GM18502 (cell line): ENCODE results near the gene DPM2.

Experiments used
- ATAC-seq: cut with Tn5 transposase; IDR thresholded peaks from one replicate; pipeline ENCODE4 v1.9.1; 2021; ENCODE audit warnings: mild to moderate bottlenecking; ENCODE audit not compliant: unreplicated experiment, poor library complexity

DPM2 gene

GRCh38 chr9:127958728-127959127, 21.1 kb upstream of the DPM2 start:
- no peak for ATAC-seq

GRCh38 chr9:127955294-127956015, 17.8 kb upstream of the DPM2 start:
- ATAC-seq, result peak; percentile 58

GRCh38 chr9:127954831-127955293, 17.2 kb upstream of the DPM2 start:
- no peak for ATAC-seq

- ATAC-seq, result no peak
These were observed 16.3 kb upstream of the DPM2 start for GRCh38 chr9:127953768-127954505.

- ATAC-seq, result no peak
These were observed 15.5 kb upstream of the DPM2 start for GRCh38 chr9:127953154-127953553.

- ATAC-seq, result no peak
These were observed 13.0 kb upstream of the DPM2 start for GRCh38 chr9:127950513-127951289.

GRCh38 chr9:127949827-127950512, 12.3 kb upstream of the DPM2 start:
- ATAC-seq, result no peak

- ATAC-seq, result no peak
These were observed 10.4 kb upstream of the DPM2 start for GRCh38 chr9:127947841-127948710.

GRCh38 chr9:127946728-127947127, 9.1 kb upstream of the DPM2 start:
- no peak for ATAC-seq

GRCh38 chr9:127945942-127946341, 8.3 kb upstream of the DPM2 start:
- no peak for ATAC-seq

GRCh38 chr9:127945338-127945737, 7.7 kb upstream of the DPM2 start:
- no peak for ATAC-seq

- ATAC-seq, result no peak
These were observed 7.0 kb upstream of the DPM2 start for GRCh38 chr9:127944586-127945218.

- peak; percentile 55 for ATAC-seq
These were observed 6.1 kb upstream of the DPM2 start for GRCh38 chr9:127943731-127944144.

GRCh38 chr9:127943011-127943662, 5.5 kb upstream of the DPM2 start:
- no peak for ATAC-seq

- no peak for ATAC-seq
These were observed 4.8 kb upstream of the DPM2 start for GRCh38 chr9:127942216-127943010.

- ATAC-seq, result no peak
These were observed 4.2 kb upstream of the DPM2 start for GRCh38 chr9:127941961-127942215.

- no peak for ATAC-seq
These were observed 3.7 kb upstream of the DPM2 start for GRCh38 chr9:127941062-127941960.
